ENCODE data around the gene CASK. TPM values are rescaled to one million over a fixed set of nuclear protein-coding genes. Genes with fewer than 3 reads are reported as not detected.

CASK gene
- total RNA-seq, 1 experiment from 2014 or later, result 29.4 TPM

- Histone ChIP-seq H3F3A (ENCODE audit: insufficient read depth, low read depth) (no peaks in the 10 kb centered on the region), H3K9me3 (ENCODE audit: insufficient read depth, low read depth) (no peaks in the 10 kb centered on the region), H3K27ac (no peak overlapping the region), H3K9me2 (ENCODE audit: insufficient read depth) (no peaks in the 10 kb centered on the region), H3K4me3 (no peak overlapping the region), H3K4me2 (no peak overlapping the region), H3K27me3 (ENCODE audit: insufficient read depth, low read depth) (no peaks in the 10 kb centered on the region), H4K20me1 (ENCODE audit: insufficient read depth) (no peaks in the 10 kb centered on the region), H2AFZ (no peak overlapping the region), H3K4me1 (replicated peaks; ENCODE audit: insufficient read depth) (no peaks in the 10 kb centered on the region), H3K79me2 (ENCODE audit: low read depth) (no peaks in the 10 kb centered on the region), H3K36me3 (ENCODE audit: low read depth) (no peaks in the 10 kb centered on the region)
- TF ChIP-seq CTCF (conservative IDR thresholded peaks at IDR 0.05) (no peak), EZH2 (IDR thresholded peaks at IDR 0.05; ENCODE audit: low read depth) (no peak)
- POLR2A ChIA-PET (ENCODE audit: unreplicated experiment), result no interaction called here
- DNase-seq, result no peak
- no TSS peak for BruUV-seq (replicated peaks)
- CTCF ChIA-PET, result no interaction called here
- intact Hi-C loops (cut with micrococcal nuclease; ENCODE audit: unreplicated experiment), result no loop called here
These were observed 318.4 kb downstream of the CASK start for GRCh38 chrX:41604766-41605543.

GRCh38 chrX:41604177-41604576 is 319.2 kb downstream of the CASK start:
- H3K36me3 ChIP-seq (ENCODE audit: low read depth), result no peaks in the 10 kb centered on the region
- H3F3A ChIP-seq (ENCODE audit: insufficient read depth, low read depth), result no peaks in the 10 kb centered on the region
- H4K20me1 ChIP-seq (ENCODE audit: insufficient read depth), result no peaks in the 10 kb centered on the region
- no peak overlapping the region for H3K27ac ChIP-seq
- ChIA-PET CTCF (no interaction called here), POLR2A (ENCODE audit: unreplicated experiment) (no interaction called here)
- intact Hi-C loops (cut with micrococcal nuclease; ENCODE audit: unreplicated experiment), result no loop called here
- no peaks in the 10 kb centered on the region for H3K4me1 ChIP-seq (replicated peaks; ENCODE audit: insufficient read depth)
- no peaks in the 10 kb centered on the region for H3K9me2 ChIP-seq (ENCODE audit: insufficient read depth)
- H3K9me3 ChIP-seq (ENCODE audit: insufficient read depth, low read depth), result no peaks in the 10 kb centered on the region
- H3K4me2 ChIP-seq, result no peak overlapping the region
- no peak overlapping the region for H3K4me3 ChIP-seq
- H3K79me2 ChIP-seq (ENCODE audit: low read depth), result no peaks in the 10 kb centered on the region
- TF ChIP-seq EZH2 (IDR thresholded peaks at IDR 0.05; ENCODE audit: low read depth) (no peak), CTCF (conservative IDR thresholded peaks at IDR 0.05) (no peak)
- no peak for DNase-seq
- H3K27me3 ChIP-seq (ENCODE audit: insufficient read depth, low read depth), result no peaks in the 10 kb centered on the region
- no TSS peak for BruUV-seq (replicated peaks)
- H2AFZ ChIP-seq, result no peak overlapping the region

GRCh38 chrX:41603596-41603995 is 319.8 kb downstream of the CASK start:
- Histone ChIP-seq H3K4me2 (no peak overlapping the region), H3F3A (ENCODE audit: insufficient read depth, low read depth) (no peaks in the 10 kb centered on the region), H3K9me2 (ENCODE audit: insufficient read depth) (no peaks in the 10 kb centered on the region), H3K27ac (no peak overlapping the region), H3K4me3 (no peak overlapping the region), H3K4me1 (replicated peaks; ENCODE audit: insufficient read depth) (no peaks in the 10 kb centered on the region), H2AFZ (no peak overlapping the region), H3K36me3 (ENCODE audit: low read depth) (no peaks in the 10 kb centered on the region), H3K79me2 (ENCODE audit: low read depth) (no peaks in the 10 kb centered on the region), H3K27me3 (ENCODE audit: insufficient read depth, low read depth) (no peaks in the 10 kb centered on the region), H4K20me1 (ENCODE audit: insufficient read depth) (no peaks in the 10 kb centered on the region), H3K9me3 (ENCODE audit: insufficient read depth, low read depth) (no peaks in the 10 kb centered on the region)
- TF ChIP-seq EZH2 (IDR thresholded peaks at IDR 0.05; ENCODE audit: low read depth) (no peak), CTCF (conservative IDR thresholded peaks at IDR 0.05) (no peak)
- no peak for DNase-seq
- ChIA-PET CTCF (no interaction called here), POLR2A (ENCODE audit: unreplicated experiment) (no interaction called here)
- BruUV-seq (replicated peaks), result no TSS peak
- intact Hi-C loops (cut with micrococcal nuclease; ENCODE audit: unreplicated experiment), result no loop called here

All from PC-9 (cell line).